HG03558 (cell line): ENCODE results near the gene IBA57.
"Not testable (repeated sequence)": the region's sequence is repeated elsewhere in the genome, so short reads cannot be mapped to it uniquely, and the experiment has no call there.

ENCODE experiments used
- ATAC-seq: cut with Tn5 transposase; IDR thresholded peaks from one replicate; pipeline ENCODE4 v1.9.1; 2021; ENCODE audit warnings: moderate number of reproducible peaks; ENCODE audit not compliant: unreplicated experiment; ENCODE audit errors: extremely low read depth

Gene IBA57

GRCh38 chr1:228170666-228171065, 5.1 kb downstream of the IBA57 start:
- ATAC-seq: no peak

- ATAC-seq: no peak
These were observed 5.8 kb downstream of the IBA57 start for GRCh38 chr1:228171221-228171891.

- no peak for ATAC-seq
These were observed 7.3 kb downstream of the IBA57 start for GRCh38 chr1:228172591-228173527.

- not testable (repeated sequence) for ATAC-seq
These were observed 8.2 kb downstream of the IBA57 start for GRCh38 chr1:228173528-228174481.

GRCh38 chr1:228174482-228175315, 9.1 kb downstream of the IBA57 start:
- no peak for ATAC-seq

GRCh38 chr1:228175316-228176023, 9.9 kb downstream of the IBA57 start:
- no peak for ATAC-seq

GRCh38 chr1:228176024-228176395, 10.4 kb downstream of the IBA57 start:
- ATAC-seq: no peak

- no peak for ATAC-seq
These were observed 11.0 kb downstream of the IBA57 start for GRCh38 chr1:228176461-228177182.

GRCh38 chr1:228177183-228177475, 11.5 kb downstream of the IBA57 start:
- no peak for ATAC-seq

GRCh38 chr1:228177721-228178710, 12.4 kb downstream of the IBA57 start:
- no peak for ATAC-seq

GRCh38 chr1:228178737-228179684, 13.4 kb downstream of the IBA57 start:
- no peak for ATAC-seq

- ATAC-seq: no peak
These were observed 14.8 kb downstream of the IBA57 start for GRCh38 chr1:228180271-228180958.

- no peak for ATAC-seq
These were observed 15.5 kb downstream of the IBA57 start for GRCh38 chr1:228180959-228181644.

- no peak for ATAC-seq
These were observed 16.0 kb downstream of the IBA57 start for GRCh38 chr1:228181645-228182034.
